ENCODE data around the gene IL6ST. TPM values are rescaled to one million over a fixed set of nuclear protein-coding genes. Genes with fewer than 3 reads are reported as not detected.

The IL6ST gene
- total RNA-seq, result 675 and 679 TPM in 2 replicates

GRCh38 chr5:55994495-55994997, at the start of gene IL6ST:
Gene IL6ST (minus strand): TSS chr5:55994963. CDS start chr5:55976278, 18,685 bp downstream.

Small RNA genes lying within 50 kb of the gene (small RNA-seq; reads per million reads assigned to genes)
- not detected for gene AC016596.1
- gene RF01210, result not detected

Other genes starting within 250 kb of the IL6ST start
- 0.37 and 2.5 TPM in 2 replicates for gene IL31RA, start 143.6 kb downstream of the IL6ST start, total RNA-seq
- gene ANKRD55, start 238.4 kb upstream of the IL6ST start, total RNA-seq, result not detected in 2 replicates